BJ (cell line): ENCODE results near the gene CHAF1B. TPM values are rescaled to one million over a fixed set of nuclear protein-coding genes. Genes with fewer than 3 reads are reported as not detected.
A peak's percentile ranks its signal among the peaks of the same experiment; 100 is the strongest.
"Not testable (repeated sequence)": the region's sequence is repeated elsewhere in the genome, so short reads cannot be mapped to it uniquely, and the experiment has no call there.

Source experiments
- CTCF ChIA-PET: fragments of 350-600 bp; formaldehyde crosslinking; extraction: SDS; loops from one replicate; lab custom pipeline; 2021; ENCODE audit warnings: antibody characterized with exemption, inconsistent platforms; lab: Yijun Ruan, JAX
- POLR2A ChIA-PET: fragments of 300-600 bp; sonication (Branson Sonifier 250); formaldehyde crosslinking; extraction: SDS; loops from one replicate; lab custom pipeline; 2021; ENCODE audit warnings: antibody characterized with exemption; lab: Charles Lee
- DNase-seq: peaks from one replicate; pipeline ENCODE4 v3.0.0-alpha.2; 2011; ENCODE audit warnings: low read depth
- H3K27me3 ChIP-seq: 2 replicates; pipeline ENCODE4 v1.6.0; 2011; ENCODE audit warnings: low read length; ENCODE audit not compliant: control insufficient read depth, insufficient read depth
- H3K36me3 ChIP-seq: 2 replicates; pipeline ENCODE4 v1.5.1; 2011; ENCODE audit warnings: low read length; ENCODE audit not compliant: control insufficient read depth, insufficient read depth
- H3K4me3 ChIP-seq: 2 replicates; pipeline ENCODE4 v1.5.1; 2011; ENCODE audit warnings: low read depth, mild to moderate bottlenecking, control low read depth, low read length
- polyA minus RNA-seq: library from RNA; depleted of rRNA, polyadenylated mRNA; stranded (reverse); fragments of >200 nt; gene quantifications from 2 replicates; pipeline ENCODE4 v1.2.3, GENCODE V29; 2011; rRNA and poly(A)+ RNA removed
- polyA plus RNA-seq: library from polyadenylated mRNA; depleted of rRNA; stranded (reverse); fragments of >200 nt; gene quantifications from 2 replicates; pipeline ENCODE4 v1.2.3, GENCODE V29; 2011; rRNA removed
- TF ChIP-seq, protein P1 (sequence below): IDR thresholded peaks from 2 replicates; pipeline ENCODE4 v1.5.1; 2011; ENCODE audit warnings: low read depth, mild to moderate bottlenecking, control low read depth, inconsistent platforms, low read length, moderate library complexity; ENCODE audit not compliant: insufficient read depth

Gene CHAF1B
- polyA plus RNA-seq = 3.2 and 4.0 TPM in 2 replicates
- polyA minus RNA-seq = 2.1 and 2.7 TPM in 2 replicates

- no peaks in the 10 kb centered on the region for H3K27me3 ChIP-seq
- TF ChIP-seq, protein P1, sequence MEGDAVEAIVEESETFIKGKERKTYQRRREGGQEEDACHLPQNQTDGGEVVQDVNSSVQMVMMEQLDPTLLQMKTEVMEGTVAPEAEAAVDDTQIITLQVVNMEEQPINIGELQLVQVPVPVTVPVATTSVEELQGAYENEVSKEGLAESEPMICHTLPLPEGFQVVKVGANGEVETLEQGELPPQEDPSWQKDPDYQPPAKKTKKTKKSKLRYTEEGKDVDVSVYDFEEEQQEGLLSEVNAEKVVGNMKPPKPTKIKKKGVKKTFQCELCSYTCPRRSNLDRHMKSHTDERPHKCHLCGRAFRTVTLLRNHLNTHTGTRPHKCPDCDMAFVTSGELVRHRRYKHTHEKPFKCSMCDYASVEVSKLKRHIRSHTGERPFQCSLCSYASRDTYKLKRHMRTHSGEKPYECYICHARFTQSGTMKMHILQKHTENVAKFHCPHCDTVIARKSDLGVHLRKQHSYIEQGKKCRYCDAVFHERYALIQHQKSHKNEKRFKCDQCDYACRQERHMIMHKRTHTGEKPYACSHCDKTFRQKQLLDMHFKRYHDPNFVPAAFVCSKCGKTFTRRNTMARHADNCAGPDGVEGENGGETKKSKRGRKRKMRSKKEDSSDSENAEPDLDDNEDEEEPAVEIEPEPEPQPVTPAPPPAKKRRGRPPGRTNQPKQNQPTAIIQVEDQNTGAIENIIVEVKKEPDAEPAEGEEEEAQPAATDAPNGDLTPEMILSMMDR = no peak
- CTCF ChIA-PET = interaction anchor here (0.8 kb wide), 1 partner anchor 9 kb away, joined by 3 read pairs; no protein-coding TSS in a partner anchor
- H3K4me3 ChIP-seq = peak within 1 kb of the TSS; percentile 59
- POLR2A ChIA-PET = no interaction called here
- no peaks in the 10 kb centered on the region; the same call in 1 of the 2 replicates for H3K36me3 ChIP-seq
- DNase-seq = no peak
These were observed at the start of gene CHAF1B for GRCh38 chr21:36385233-36386030. Gene CHAF1B, plus strand, starts transcription at chr21:36385392. Its CDS starts 745 bp downstream, at chr21:36386137.

DNA sequence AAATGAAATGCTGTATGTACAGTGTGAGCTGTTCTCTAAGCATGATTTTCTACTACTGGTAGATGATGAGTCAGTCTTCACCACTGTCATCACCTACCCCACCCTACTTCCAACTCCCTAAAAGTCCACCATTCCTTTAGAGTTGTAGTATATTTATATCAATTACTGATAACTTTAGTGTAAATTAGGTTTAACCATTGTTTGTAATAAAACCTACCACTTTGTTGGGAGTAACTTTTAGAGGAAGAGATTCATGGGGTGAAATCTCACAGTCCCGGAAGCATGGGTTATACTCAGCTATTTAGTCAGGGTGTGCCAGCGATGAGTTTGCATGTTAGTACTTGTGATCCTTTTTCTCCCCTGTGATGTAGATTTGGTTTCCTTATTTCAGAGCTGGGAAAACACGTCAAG lies 48.1 kb upstream of the CHAF1B start:
- POLR2A ChIA-PET = no interaction called here
- TF ChIP-seq, protein P1 = no peak
- peaks cover 15% of the 10 kb centered on the region for H3K36me3 ChIP-seq
- CTCF ChIA-PET = interaction anchor here (0.8 to 1.0 kb wide), 2 partner anchors 13 to 212 kb away, joined by 3 to 7 read pairs; no protein-coding TSS in a partner anchor
- no peak overlapping the region for H3K4me3 ChIP-seq
- DNase-seq = no peak
- H3K27me3 ChIP-seq = no peaks in the 10 kb centered on the region

GRCh38 chr21:36338975-36339374 lies 46.2 kb upstream of the CHAF1B start:
- Histone ChIP-seq H3K4me3 (no peak overlapping the region), H3K36me3 (peaks cover 16% of the 10 kb centered on the region), H3K27me3 (no peaks in the 10 kb centered on the region)
- POLR2A ChIA-PET = no interaction called here
- CTCF ChIA-PET = interaction anchor here (0.7 kb wide), 1 partner anchor 11 kb away, joined by 3 read pairs; no protein-coding TSS in a partner anchor
- TF ChIP-seq, protein P1 = no peak
- DNase-seq = no peak

GRCh38 chr21:36342581-36342980 lies 42.6 kb upstream of the CHAF1B start:
- H3K27me3 ChIP-seq, DNase-seq, POLR2A ChIA-PET, H3K4me3 ChIP-seq, CTCF ChIA-PET: not testable (repeated sequence)
- peaks cover 20% of the 10 kb centered on the region for H3K36me3 ChIP-seq

GRCh38 chr21:36344931-36345330 lies 40.3 kb upstream of the CHAF1B start:
- no peak for DNase-seq
- ChIA-PET CTCF (interaction anchor here (0.6 kb wide), 1 partner anchor 1357 kb away, joined by 3 read pairs; no protein-coding TSS in a partner anchor), POLR2A (no interaction called here)
- peaks cover 20% of the 10 kb centered on the region for H3K36me3 ChIP-seq
- H3K4me3 ChIP-seq = no peak overlapping the region
- TF ChIP-seq, protein P1 = no peak
- no peaks in the 10 kb centered on the region for H3K27me3 ChIP-seq
